ENCODE data around the gene TFDP3. TPM values are rescaled to one million over a fixed set of nuclear protein-coding genes. Genes with fewer than 3 reads are reported as not detected.

TFDP3 gene
- total RNA-seq, 1 experiment from 2014 or later = not detected

- no peaks in the 10 kb centered on the region for H3K27me3 ChIP-seq (ENCODE audit: control insufficient read depth, insufficient read depth, low read length)
- H3K36me3 ChIP-seq (ENCODE audit: control insufficient read depth, insufficient read depth, low read length) = no peaks in the 10 kb centered on the region
- TF ChIP-seq, protein P1, sequence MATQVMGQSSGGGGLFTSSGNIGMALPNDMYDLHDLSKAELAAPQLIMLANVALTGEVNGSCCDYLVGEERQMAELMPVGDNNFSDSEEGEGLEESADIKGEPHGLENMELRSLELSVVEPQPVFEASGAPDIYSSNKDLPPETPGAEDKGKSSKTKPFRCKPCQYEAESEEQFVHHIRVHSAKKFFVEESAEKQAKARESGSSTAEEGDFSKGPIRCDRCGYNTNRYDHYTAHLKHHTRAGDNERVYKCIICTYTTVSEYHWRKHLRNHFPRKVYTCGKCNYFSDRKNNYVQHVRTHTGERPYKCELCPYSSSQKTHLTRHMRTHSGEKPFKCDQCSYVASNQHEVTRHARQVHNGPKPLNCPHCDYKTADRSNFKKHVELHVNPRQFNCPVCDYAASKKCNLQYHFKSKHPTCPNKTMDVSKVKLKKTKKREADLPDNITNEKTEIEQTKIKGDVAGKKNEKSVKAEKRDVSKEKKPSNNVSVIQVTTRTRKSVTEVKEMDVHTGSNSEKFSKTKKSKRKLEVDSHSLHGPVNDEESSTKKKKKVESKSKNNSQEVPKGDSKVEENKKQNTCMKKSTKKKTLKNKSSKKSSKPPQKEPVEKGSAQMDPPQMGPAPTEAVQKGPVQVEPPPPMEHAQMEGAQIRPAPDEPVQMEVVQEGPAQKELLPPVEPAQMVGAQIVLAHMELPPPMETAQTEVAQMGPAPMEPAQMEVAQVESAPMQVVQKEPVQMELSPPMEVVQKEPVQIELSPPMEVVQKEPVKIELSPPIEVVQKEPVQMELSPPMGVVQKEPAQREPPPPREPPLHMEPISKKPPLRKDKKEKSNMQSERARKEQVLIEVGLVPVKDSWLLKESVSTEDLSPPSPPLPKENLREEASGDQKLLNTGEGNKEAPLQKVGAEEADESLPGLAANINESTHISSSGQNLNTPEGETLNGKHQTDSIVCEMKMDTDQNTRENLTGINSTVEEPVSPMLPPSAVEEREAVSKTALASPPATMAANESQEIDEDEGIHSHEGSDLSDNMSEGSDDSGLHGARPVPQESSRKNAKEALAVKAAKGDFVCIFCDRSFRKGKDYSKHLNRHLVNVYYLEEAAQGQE (IDR thresholded peaks at IDR 0.05; ENCODE audit: insufficient read depth in 1 of 2, low read depth in 2 of 2, low read length in 1 of 2) = no peak
- no peak for TF ChIP-seq TCF7L2 (IDR thresholded peaks at IDR 0.05; ENCODE audit: low read depth, low read length)
- TF ChIP-seq, protein P2, sequence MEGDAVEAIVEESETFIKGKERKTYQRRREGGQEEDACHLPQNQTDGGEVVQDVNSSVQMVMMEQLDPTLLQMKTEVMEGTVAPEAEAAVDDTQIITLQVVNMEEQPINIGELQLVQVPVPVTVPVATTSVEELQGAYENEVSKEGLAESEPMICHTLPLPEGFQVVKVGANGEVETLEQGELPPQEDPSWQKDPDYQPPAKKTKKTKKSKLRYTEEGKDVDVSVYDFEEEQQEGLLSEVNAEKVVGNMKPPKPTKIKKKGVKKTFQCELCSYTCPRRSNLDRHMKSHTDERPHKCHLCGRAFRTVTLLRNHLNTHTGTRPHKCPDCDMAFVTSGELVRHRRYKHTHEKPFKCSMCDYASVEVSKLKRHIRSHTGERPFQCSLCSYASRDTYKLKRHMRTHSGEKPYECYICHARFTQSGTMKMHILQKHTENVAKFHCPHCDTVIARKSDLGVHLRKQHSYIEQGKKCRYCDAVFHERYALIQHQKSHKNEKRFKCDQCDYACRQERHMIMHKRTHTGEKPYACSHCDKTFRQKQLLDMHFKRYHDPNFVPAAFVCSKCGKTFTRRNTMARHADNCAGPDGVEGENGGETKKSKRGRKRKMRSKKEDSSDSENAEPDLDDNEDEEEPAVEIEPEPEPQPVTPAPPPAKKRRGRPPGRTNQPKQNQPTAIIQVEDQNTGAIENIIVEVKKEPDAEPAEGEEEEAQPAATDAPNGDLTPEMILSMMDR (IDR thresholded peaks at IDR 0.05) = no peak
- no peak for TF ChIP-seq SIN3A (IDR thresholded peaks at IDR 0.05; ENCODE audit: borderline replicate concordance, insufficient read depth, low read depth, low read length)
- no peak for TF ChIP-seq POLR2AphosphoS5 (IDR thresholded peaks at IDR 0.05; ENCODE audit: low read depth, low read length)
- H3K27ac ChIP-seq (ENCODE audit: low read length) = no peak overlapping the region
- in situ Hi-C loops (cut with HindIII; ENCODE audit: low pct_unique_long_range_greater_than_20kb, low sequenced_read_pairs) = no loop called here
- H3K4me3 ChIP-seq (ENCODE audit: low read depth in 2 of 2, low read length in 2 of 2) = no peak overlapping the region
- BruUV-seq (replicated peaks) = no TSS peak
- intact Hi-C loops (cut with micrococcal nuclease; ENCODE audit: unreplicated experiment) = no loop called here
- no peaks in the 10 kb centered on the region for H3K4me1 ChIP-seq (ENCODE audit: control insufficient read depth, insufficient read depth, low read length)
- CTCF ChIA-PET = no interaction called here
- ATAC-seq (no peak), DNase-seq (ENCODE audit: low read depth, low spot score) (no peak)
- no peaks in the 10 kb centered on the region for H3K9me3 ChIP-seq (ENCODE audit: control insufficient read depth, insufficient read depth, low read depth, low read length)
- POLR2A ChIA-PET = interaction anchor here (0.7 kb wide), 1 partner anchor 363 kb away, joined by 4 read pairs; no protein-coding TSS in a partner anchor
Observed at GRCh38 chrX:133213117-133213516, 5.0 kb downstream of the TFDP3 start.

DNA sequence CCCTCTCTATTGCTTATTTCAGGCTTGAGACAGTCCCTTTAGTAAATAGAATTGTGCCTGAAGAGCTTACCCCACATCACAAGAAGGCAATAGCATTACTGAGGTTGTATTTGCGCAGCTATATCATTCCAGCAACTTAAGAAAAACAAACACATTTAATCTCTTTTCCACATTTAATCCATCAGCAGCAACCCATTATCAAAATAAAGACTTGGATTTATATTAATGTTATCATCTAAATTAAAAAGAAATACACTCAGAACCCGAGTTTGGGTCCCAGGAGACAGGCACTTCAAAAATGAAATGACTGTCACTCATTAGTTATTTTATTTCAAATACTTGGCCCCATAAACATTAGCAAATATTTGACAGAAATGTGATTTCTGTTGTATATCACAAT lies 10.4 kb downstream of the TFDP3 start:
- H3K36me3 ChIP-seq (ENCODE audit: control insufficient read depth, insufficient read depth, low read length) = no peaks in the 10 kb centered on the region
- no peak overlapping the region for H3K27ac ChIP-seq (ENCODE audit: low read length)
- in situ Hi-C loops (cut with HindIII; ENCODE audit: low pct_unique_long_range_greater_than_20kb, low sequenced_read_pairs) (no loop called here), intact Hi-C loops (cut with micrococcal nuclease; ENCODE audit: unreplicated experiment) (no loop called here)
- no peaks in the 10 kb centered on the region for H3K9me3 ChIP-seq (ENCODE audit: control insufficient read depth, insufficient read depth, low read depth, low read length)
- POLR2A ChIA-PET = no interaction called here
- no peaks in the 10 kb centered on the region for H3K4me1 ChIP-seq (ENCODE audit: control insufficient read depth, insufficient read depth, low read length)
- no peak for DNase-seq (ENCODE audit: low read depth, low spot score)
- CTCF ChIA-PET = no interaction called here
- no TSS peak for BruUV-seq (replicated peaks)
- ATAC-seq = no peak
- H3K27me3 ChIP-seq (ENCODE audit: control insufficient read depth, insufficient read depth, low read length) = no peaks in the 10 kb centered on the region
- no peak overlapping the region for H3K4me3 ChIP-seq (ENCODE audit: low read depth in 2 of 2, low read length in 2 of 2)
- TF ChIP-seq, protein P2 (IDR thresholded peaks at IDR 0.05) = no peak
- TF ChIP-seq POLR2AphosphoS5 (IDR thresholded peaks at IDR 0.05; ENCODE audit: low read depth, low read length) (no peak), SIN3A (IDR thresholded peaks at IDR 0.05; ENCODE audit: borderline replicate concordance, insufficient read depth, low read depth, low read length) (no peak)
- TF ChIP-seq, protein P1 (IDR thresholded peaks at IDR 0.05; ENCODE audit: insufficient read depth in 1 of 2, low read depth in 2 of 2, low read length in 1 of 2) = no peak

Data from Panc1 (cell line).